Measurements from ENCODE around the gene EPB41L4A. TPM values are rescaled to one million over a fixed set of nuclear protein-coding genes. Genes with fewer than 3 reads are reported as not detected.
"Not testable (repeated sequence)": the region's sequence is repeated elsewhere in the genome, so short reads cannot be mapped to it uniquely, and the experiment has no call there.

EPB41L4A gene
- total RNA-seq, 2 donors from 2014 or later, result 7.0 to 16.2 TPM

- TF ChIP-seq POLR2A (IDR thresholded peaks at IDR 0.05) (no peak), CTCF (IDR thresholded peaks at IDR 0.05) (no peak)
- H3K4me3 ChIP-seq, result no peak overlapping the region
- no peaks in the 10 kb centered on the region for H3K36me3 ChIP-seq (replicated peaks in 1 of 2; ENCODE audit: insufficient read depth in 1 of 2, low read depth in 2 of 2)
- 68 to 88% methylated on average over 3 of the region's 3 CpGs for WGBS, 2 donors
- ATAC-seq (no peak), DNase-seq (no peak)
- no peaks in the 10 kb centered on the region for H3K9me3 ChIP-seq
- intact Hi-C loops (cut with DNase I), result no loop called here
- peak overlapping the region in 3 of 4 donors; percentile 53 to 77 (median 56) for H3K27ac ChIP-seq
- peaks cover 40% of the 10 kb centered on the region for H3K4me1 ChIP-seq
- no peaks in the 10 kb centered on the region for H3K27me3 ChIP-seq
Measured at GRCh38 chr5:112226215-112226614, 192.9 kb downstream of the EPB41L4A start.

- 57 to 67% methylated on average over 7 of the region's 7 CpGs for WGBS, 2 donors
- H3K4me3 ChIP-seq; DNase-seq; H3K36me3 ChIP-seq (replicated peaks in 1 of 2; ENCODE audit: insufficient read depth in 1 of 2, low read depth in 2 of 2); intact Hi-C loops (cut with DNase I); H3K27me3 ChIP-seq; H3K9me3 ChIP-seq: not testable (repeated sequence)
- peak; percentile 20 for ATAC-seq
- Histone ChIP-seq H3K4me1 (peaks cover 27% of the 10 kb centered on the region), H3K27ac (peak overlapping the region in 2 of 4 donors; percentile 28 to 65)
Measured at GRCh38 chr5:112222997-112223396, 196.1 kb downstream of the EPB41L4A start.

- no peak for TF ChIP-seq POLR2A (IDR thresholded peaks at IDR 0.05)
- no peak for TF ChIP-seq CTCF (IDR thresholded peaks at IDR 0.05)
- WGBS, 2 donors, result 51 to 62% methylated on average over 2 of the region's 2 CpGs
- DNase-seq (no peak), ATAC-seq (no peak)
- no peak overlapping the region for H3K4me3 ChIP-seq
- no peaks in the 10 kb centered on the region for H3K9me3 ChIP-seq
- H3K36me3 ChIP-seq (replicated peaks in 1 of 2; ENCODE audit: insufficient read depth in 1 of 2, low read depth in 2 of 2), result no peaks in the 10 kb centered on the region
- intact Hi-C loops (cut with DNase I), result no loop called here
- H3K4me1 ChIP-seq, result peaks cover 17% of the 10 kb centered on the region
- peak overlapping the region in 1 of 4 donors; percentile 21 for H3K27ac ChIP-seq
- H3K27me3 ChIP-seq, result no peaks in the 10 kb centered on the region
Measured at GRCh38 chr5:112221128-112221527, 197.9 kb downstream of the EPB41L4A start.

- Histone ChIP-seq H3K4me1 (peaks cover 12% of the 10 kb centered on the region), H3K36me3 (replicated peaks in 1 of 2; ENCODE audit: insufficient read depth in 1 of 2, low read depth in 2 of 2) (no peaks in the 10 kb centered on the region), H3K27me3 (no peaks in the 10 kb centered on the region), H3K4me3 (no peak overlapping the region), H3K9me3 (no peaks in the 10 kb centered on the region), H3K27ac (no peak overlapping the region)
- 54 to 70% methylated on average over 6 of the region's 6 CpGs for WGBS, 2 donors
- TF ChIP-seq POLR2A (IDR thresholded peaks at IDR 0.05) (no peak), CTCF (IDR thresholded peaks at IDR 0.05) (no peak)
- DNase-seq (no peak), ATAC-seq (no peak)
- intact Hi-C loops (cut with DNase I), result loop anchor here (10.0 kb wide), 1 partner anchor 196 kb away; the partner anchor contains the start of gene EPB41L4A
Measured at GRCh38 chr5:112219000-112219399, 200.1 kb downstream of the EPB41L4A start.

- Histone ChIP-seq H3K4me1 (peaks cover 12% of the 10 kb centered on the region), H3K36me3 (replicated peaks in 1 of 2; ENCODE audit: insufficient read depth in 1 of 2, low read depth in 2 of 2) (no peaks in the 10 kb centered on the region), H3K4me3 (no peak overlapping the region), H3K9me3 (no peaks in the 10 kb centered on the region), H3K27ac (no peak overlapping the region), H3K27me3 (no peaks in the 10 kb centered on the region)
- TF ChIP-seq CTCF (IDR thresholded peaks at IDR 0.05), result no peak
- no peak for TF ChIP-seq POLR2A (IDR thresholded peaks at IDR 0.05)
- ATAC-seq, result no peak
- no peak for DNase-seq
- intact Hi-C loops (cut with DNase I), result loop anchor here (10.0 kb wide), 1 partner anchor 197 kb away; the partner anchor contains the start of gene EPB41L4A
- WGBS, 2 donors, result 48 to 55% methylated on average over 5 of the region's 5 CpGs
Measured at GRCh38 chr5:112217843-112218579, 201.1 kb downstream of the EPB41L4A start.

Data from body of pancreas (tissue), 4 donors.